ENCODE data around the gene RPL6.

The RPL6 gene

GRCh38 chr12:112374166-112374740 lies 35.2 kb downstream of the RPL6 start:
- no peak for TF ChIP-seq CTCF (conservative IDR thresholded peaks at IDR 0.05; ENCODE audit: control insufficient read depth, insufficient read depth, low read depth, low read length)
- DNase-seq (ENCODE audit: low read depth): no peak
- H3K4me3 ChIP-seq (ENCODE audit: control insufficient read depth, low read depth, low read length): no peak overlapping the region

- DNase-seq (ENCODE audit: low read depth): no peak
- no peak overlapping the region for H3K4me3 ChIP-seq (ENCODE audit: control insufficient read depth, low read depth, low read length)
- no peak for TF ChIP-seq CTCF (conservative IDR thresholded peaks at IDR 0.05; ENCODE audit: control insufficient read depth, insufficient read depth, low read depth, low read length)
Observed at GRCh38 chr12:112370868-112371510, 38.4 kb downstream of the RPL6 start.

- no peak for DNase-seq (ENCODE audit: low read depth)
- H3K4me3 ChIP-seq (ENCODE audit: control insufficient read depth, low read depth, low read length): no peak overlapping the region
- no peak for TF ChIP-seq CTCF (conservative IDR thresholded peaks at IDR 0.05; ENCODE audit: control insufficient read depth, insufficient read depth, low read depth, low read length)
Observed at GRCh38 chr12:112370199-112370598, 39.2 kb downstream of the RPL6 start.

- no peak for DNase-seq (ENCODE audit: low read depth)
- no peak for TF ChIP-seq CTCF (conservative IDR thresholded peaks at IDR 0.05; ENCODE audit: control insufficient read depth, insufficient read depth, low read depth, low read length)
- H3K4me3 ChIP-seq (ENCODE audit: control insufficient read depth, low read depth, low read length): no peak overlapping the region
Observed at GRCh38 chr12:112368856-112369255, 40.5 kb downstream of the RPL6 start.

- no peak for DNase-seq (ENCODE audit: low read depth)
- H3K4me3 ChIP-seq (ENCODE audit: control insufficient read depth, low read depth, low read length): no peak overlapping the region
- no peak for TF ChIP-seq CTCF (conservative IDR thresholded peaks at IDR 0.05; ENCODE audit: control insufficient read depth, insufficient read depth, low read depth, low read length)
Observed at GRCh38 chr12:112367965-112368364, 41.4 kb downstream of the RPL6 start.

GRCh38 chr12:112362310-112362709 lies 47.1 kb downstream of the RPL6 start:
- TF ChIP-seq CTCF (conservative IDR thresholded peaks at IDR 0.05; ENCODE audit: control insufficient read depth, insufficient read depth, low read depth, low read length): no peak

More at GRCh38 chr12:112362310-112362709, 47.1 kb downstream of the RPL6 start:
- no peak overlapping the region for H3K4me3 ChIP-seq (ENCODE audit: control insufficient read depth, low read depth, low read length)
- DNase-seq (ENCODE audit: low read depth): no peak

Measured in fibroblast of mammary gland (primary cell).